Epithelial cell of esophagus (primary cell): ENCODE data around the gene ST6GALNAC6.
"Not testable (repeated sequence)": the region's sequence is repeated elsewhere in the genome, so short reads cannot be mapped to it uniquely, and the experiment has no call there.

Experiments
- DNase-seq: peaks from one replicate; pipeline ENCODE4 v3.0.0; 2010; ENCODE audit warnings: low read depth
- H3K4me3 ChIP-seq: 2 replicates; pipeline ENCODE4 v1.5.1; 2011; ENCODE audit warnings: mild to moderate bottlenecking, low read length, control low read depth
- CTCF ChIP-seq: IDR thresholded peaks from 2 replicates; pipeline ENCODE4 v1.5.1; 2011; ENCODE audit warnings: low read depth, mild to moderate bottlenecking, low read length, control low read depth, inconsistent platforms; ENCODE audit not compliant: insufficient read depth; ENCODE audit errors: missing control alignments

Gene ST6GALNAC6

GRCh38 chr9:127883959-127884358, 15.4 kb downstream of the ST6GALNAC6 start:
- TF ChIP-seq CTCF: no peak
- H3K4me3 ChIP-seq: no peak overlapping the region
- DNase-seq: no peak

- not testable (repeated sequence) for H3K4me3 ChIP-seq, DNase-seq
These were observed 17.7 kb downstream of the ST6GALNAC6 start for GRCh38 chr9:127881715-127882114.

GRCh38 chr9:127880143-127880542, 19.3 kb downstream of the ST6GALNAC6 start:
- H3K4me3 ChIP-seq: no peak overlapping the region
- TF ChIP-seq CTCF: no peak
- DNase-seq: no peak

- no peak overlapping the region for H3K4me3 ChIP-seq
- DNase-seq: no peak
- TF ChIP-seq CTCF: no peak
These were observed 20.6 kb downstream of the ST6GALNAC6 start for GRCh38 chr9:127878652-127879390.

GRCh38 chr9:127878001-127878651, 21.3 kb downstream of the ST6GALNAC6 start:
- no peak for TF ChIP-seq CTCF
- no peak for DNase-seq
- peak overlapping the region; percentile 57 for H3K4me3 ChIP-seq

- H3K4me3 ChIP-seq: peak within 1 kb of the TSS; percentile 57
- no peak for TF ChIP-seq CTCF
- DNase-seq: peak; percentile 55
These were observed 21.8 kb downstream of the ST6GALNAC6 start, which contains the start of gene AK1 for GRCh38 chr9:127877566-127877998. Gene AK1, minus strand, starts transcription at chr9:127877675. Its CDS starts 3,058 bp downstream, at chr9:127874617.

- no peak for DNase-seq
- peak overlapping the region; percentile 57 for H3K4me3 ChIP-seq
- TF ChIP-seq CTCF: no peak
These were observed 22.4 kb downstream of the ST6GALNAC6 start for GRCh38 chr9:127876764-127877562.
